Gastrocnemius medialis (tissue), 4 donors: ENCODE results near the gene CORO2B.

Experiments used
- CTCF ChIP-seq, 5 experiments: fragments of 450-650 bp in 3 of 5; fragments of 200-600 bp in 2 of 5; sonication (generic) in 2 of 5; IDR thresholded peaks in 4 of 5; conservative IDR thresholded peaks in 1 of 5; 1 replicate in 4 of 5; 2 replicates in 1 of 5; pipeline ENCODE4 v1.5.1; 2016 to 2019; ENCODE audit warnings: antibody characterized with exemption in 5 of 5, mild to moderate bottlenecking in 3 of 5, moderate library complexity in 3 of 5
- POLR2A ChIP-seq, 2 donors: fragments of 450-650 bp; IDR thresholded peaks; one replicate each; pipeline ENCODE4 v1.6.1; 2017; ENCODE audit warnings: antibody characterized with exemption in 2 of 2, mild to moderate bottlenecking in 2 of 2, moderate library complexity in 2 of 2

GRCh38 chr15:68678746-68679145 is 100.0 kb downstream of the CORO2B start:
- TF ChIP-seq CTCF (IDR thresholded peaks at IDR 0.05 in 4 of 5, conservative IDR thresholded peaks at IDR 0.05 in 1 of 5): no peak
- TF ChIP-seq POLR2A (IDR thresholded peaks at IDR 0.05): no peak
